Measurements from ENCODE around the gene RPS4Y1. TPM values are rescaled to one million over a fixed set of nuclear protein-coding genes. Genes with fewer than 3 reads are reported as not detected.

RPS4Y1 gene
- total and polyA plus RNA-seq, 4 donors = 0.08 to 342 (median 0.58) TPM; not detected in 1

DNA sequence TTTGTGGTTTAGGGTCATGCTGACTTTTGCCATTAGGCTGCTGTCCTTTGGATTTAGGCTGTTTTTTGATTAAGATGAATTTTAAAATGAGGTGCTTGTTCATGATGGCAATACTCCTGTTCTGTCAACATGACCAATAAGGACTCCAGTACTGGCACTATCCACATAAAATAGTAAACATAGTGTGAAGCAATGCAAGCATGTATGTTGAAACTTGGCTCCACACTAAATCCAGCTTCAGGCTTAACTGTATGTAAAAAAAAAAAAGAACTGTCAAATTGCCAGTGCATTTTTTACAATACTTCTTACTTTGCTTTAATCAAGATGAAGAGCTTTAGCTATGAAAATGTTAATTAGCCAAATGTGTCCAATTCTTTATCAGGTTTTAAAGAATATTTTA is 6.2 kb upstream of the RPS4Y1 start:
- no peaks in the 10 kb centered on the region for H3K9me3 ChIP-seq (ENCODE audit: control insufficient read depth in 4 of 4, insufficient read depth in 3 of 4, low read length in 3 of 4)
- H3K4me1 ChIP-seq (ENCODE audit: control insufficient read depth in 5 of 5, insufficient read depth in 5 of 5, low read length in 5 of 5) = no peaks in the 10 kb centered on the region
- H3K27me3 ChIP-seq (ENCODE audit: control insufficient read depth in 3 of 3, insufficient read depth in 3 of 3, low read length in 2 of 3) = no peaks in the 10 kb centered on the region
- H3K4me3 ChIP-seq = no peak overlapping the region
- H3K27ac ChIP-seq (ENCODE audit: low read depth in 1 of 2, low read length in 1 of 2) = no peak overlapping the region
- ATAC-seq (ENCODE audit: insufficient read depth, low FRiP score) (no peak), DNase-seq (peak in 1 of 3 donors; percentile 53)
- TF ChIP-seq CTCF (IDR thresholded peaks at IDR 0.05; ENCODE audit: control extremely low read depth, extremely low read depth) = no peak
- no peak overlapping the region for H3K9ac ChIP-seq (ENCODE audit: insufficient read depth in 1 of 2, low read length in 2 of 2)
- no peaks in the 10 kb centered on the region for H3K36me3 ChIP-seq (ENCODE audit: control insufficient read depth in 4 of 4, insufficient read depth in 4 of 4, low read length in 4 of 4)

GRCh38 chrY:2837078-2837477 is 4.3 kb upstream of the RPS4Y1 start:
- no peaks in the 10 kb centered on the region for H3K9me3 ChIP-seq (ENCODE audit: control insufficient read depth in 4 of 4, insufficient read depth in 3 of 4, low read length in 3 of 4)
- no peaks in the 10 kb centered on the region for H3K4me1 ChIP-seq (ENCODE audit: control insufficient read depth in 5 of 5, insufficient read depth in 5 of 5, low read length in 5 of 5)
- no peaks in the 10 kb centered on the region for H3K36me3 ChIP-seq (ENCODE audit: control insufficient read depth in 4 of 4, insufficient read depth in 4 of 4, low read length in 4 of 4)
- no peak for DNase-seq
- H3K9ac ChIP-seq (ENCODE audit: insufficient read depth in 1 of 2, low read length in 2 of 2) = no peak overlapping the region
- no peak for ATAC-seq (ENCODE audit: insufficient read depth, low FRiP score)
- no peak for TF ChIP-seq CTCF (IDR thresholded peaks at IDR 0.05; ENCODE audit: control extremely low read depth, extremely low read depth)
- H3K27ac ChIP-seq (ENCODE audit: low read depth in 1 of 2, low read length in 1 of 2) = no peak overlapping the region
- no peaks in the 10 kb centered on the region for H3K27me3 ChIP-seq (ENCODE audit: control insufficient read depth in 3 of 3, insufficient read depth in 3 of 3, low read length in 2 of 3)
- 77% methylated on average over 2 of the region's 2 CpGs; no CpG with 5 or more reads in 1 of the 2 donors for WGBS, 2 donors
- H3K4me3 ChIP-seq = no peak overlapping the region

DNA sequence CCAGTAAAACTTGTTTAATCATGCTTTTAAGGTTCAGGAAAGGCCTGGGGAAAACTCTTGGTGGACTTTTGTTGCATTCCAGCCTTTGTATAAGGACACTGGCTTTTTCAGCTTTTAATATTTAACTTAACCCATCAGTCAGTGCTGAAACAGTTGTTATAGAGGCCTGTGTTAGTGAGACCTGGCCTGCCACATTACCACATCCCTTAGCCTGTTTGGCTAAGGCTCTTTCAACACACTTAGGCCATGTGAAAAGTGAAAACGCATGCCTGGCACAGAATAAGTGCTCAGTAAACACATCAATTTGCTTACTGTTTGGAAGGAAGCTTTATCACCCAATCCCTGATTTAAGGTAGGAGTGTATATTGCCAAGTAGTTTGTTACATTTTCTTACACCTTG is 3.5 kb upstream of the RPS4Y1 start:
- no peak overlapping the region for H3K4me3 ChIP-seq
- H3K9me3 ChIP-seq (ENCODE audit: control insufficient read depth in 4 of 4, insufficient read depth in 3 of 4, low read length in 3 of 4) = no peaks in the 10 kb centered on the region
- no peak overlapping the region for H3K27ac ChIP-seq (ENCODE audit: low read depth in 1 of 2, low read length in 1 of 2)
- H3K36me3 ChIP-seq (ENCODE audit: control insufficient read depth in 4 of 4, insufficient read depth in 4 of 4, low read length in 4 of 4) = no peaks in the 10 kb centered on the region
- no peak overlapping the region for H3K9ac ChIP-seq (ENCODE audit: insufficient read depth in 1 of 2, low read length in 2 of 2)
- WGBS, 2 donors = 75% methylated on average over 1 of the region's 1 CpG; no CpG with 5 or more reads in 1 of the 2 donors
- ATAC-seq (ENCODE audit: insufficient read depth, low FRiP score) = no peak
- TF ChIP-seq CTCF (IDR thresholded peaks at IDR 0.05; ENCODE audit: control extremely low read depth, extremely low read depth) = no peak
- peak in 1 of 3 donors; percentile 4 for DNase-seq
- no peaks in the 10 kb centered on the region for H3K27me3 ChIP-seq (ENCODE audit: control insufficient read depth in 3 of 3, insufficient read depth in 3 of 3, low read length in 2 of 3)
- peaks cover 0 to 4% (median 0%) of the 10 kb centered on the region in 5 donors for H3K4me1 ChIP-seq (ENCODE audit: control insufficient read depth in 5 of 5, insufficient read depth in 5 of 5, low read length in 5 of 5)

DNA sequence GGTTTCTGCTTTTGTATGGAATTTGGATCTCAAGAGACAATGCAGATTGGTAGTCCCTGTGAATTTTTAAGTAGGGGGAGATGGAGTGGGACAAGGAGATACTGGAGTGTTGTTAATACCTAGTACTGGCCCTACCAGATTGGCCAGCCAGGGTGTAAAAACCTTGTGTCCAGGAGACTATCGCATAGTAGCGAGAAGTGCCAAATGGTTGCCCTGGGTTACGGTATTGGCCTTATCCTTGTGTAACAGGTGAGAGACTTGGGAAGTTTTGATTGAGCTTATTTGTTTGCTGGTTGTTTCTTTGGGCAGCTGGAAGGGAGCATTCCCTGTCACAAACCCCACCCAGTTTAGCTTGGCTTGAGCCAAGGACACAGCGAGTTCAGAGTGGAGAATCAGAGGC is 5.4 kb downstream of the RPS4Y1 start:
- ATAC-seq (ENCODE audit: insufficient read depth, low FRiP score) = no peak

More for the DNA sequence above, 5.4 kb downstream of the RPS4Y1 start:
- no peaks in the 10 kb centered on the region for H3K27me3 ChIP-seq (ENCODE audit: control insufficient read depth in 3 of 3, insufficient read depth in 3 of 3, low read length in 2 of 3)
- H3K36me3 ChIP-seq (ENCODE audit: control insufficient read depth in 4 of 4, insufficient read depth in 4 of 4, low read length in 4 of 4) = peaks cover 0 to 39% (median 0%) of the 10 kb centered on the region in 4 donors
- no peak overlapping the region for H3K9ac ChIP-seq (ENCODE audit: insufficient read depth in 1 of 2, low read length in 2 of 2)
- DNase-seq = no peak
- no peak overlapping the region for H3K27ac ChIP-seq (ENCODE audit: low read depth in 1 of 2, low read length in 1 of 2)
- WGBS, 2 donors = 91% methylated on average over 4 of the region's 4 CpGs; no CpG with 5 or more reads in 1 of the 2 donors
- H3K4me3 ChIP-seq = no peak overlapping the region
- no peaks in the 10 kb centered on the region for H3K9me3 ChIP-seq (ENCODE audit: control insufficient read depth in 4 of 4, insufficient read depth in 3 of 4, low read length in 3 of 4)
- H3K4me1 ChIP-seq (ENCODE audit: control insufficient read depth in 5 of 5, insufficient read depth in 5 of 5, low read length in 5 of 5) = peaks cover 0 to 6% (median 0%) of the 10 kb centered on the region in 5 donors
- no peak for TF ChIP-seq CTCF (IDR thresholded peaks at IDR 0.05; ENCODE audit: control extremely low read depth, extremely low read depth)
